B cell (primary cell): ENCODE measurements around the gene GTF2I.

Experiments used
- EZH2 ChIP-seq: IDR thresholded peaks from 2 replicates; pipeline ENCODE4 v1.6.1; 2012; ENCODE audit warnings: borderline replicate concordance, low read depth, mild to moderate bottlenecking, moderate library complexity, low read length; ENCODE audit not compliant: insufficient read depth, poor library complexity, severe bottlenecking
- TF ChIP-seq, protein P1 (sequence below): fragments of 200-600 bp; IDR thresholded peaks from one replicate; pipeline ENCODE4 v1.8.0; 2022; ENCODE audit warnings: antibody characterized with exemption, mild to moderate bottlenecking

DNA sequence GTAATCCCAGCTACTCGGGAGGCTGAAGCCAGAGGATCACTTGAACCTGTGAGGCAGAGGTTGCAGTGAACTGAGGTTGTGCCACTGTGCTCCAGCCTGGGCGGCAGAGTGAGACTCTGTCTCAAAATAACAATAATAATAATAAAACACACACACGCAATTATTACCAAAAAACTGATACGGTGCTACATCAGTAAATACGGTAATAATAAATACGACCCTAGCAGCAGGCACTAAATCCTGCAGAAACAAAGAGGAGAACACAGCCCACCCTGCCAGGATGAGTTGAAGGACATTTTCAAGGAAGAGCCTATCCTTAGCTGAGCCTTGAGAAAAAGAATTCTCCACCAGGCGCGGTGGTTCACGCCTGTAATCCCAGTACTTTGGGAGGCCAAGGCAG is 34.4 kb upstream of the GTF2I start:
- TF ChIP-seq, protein P1, sequence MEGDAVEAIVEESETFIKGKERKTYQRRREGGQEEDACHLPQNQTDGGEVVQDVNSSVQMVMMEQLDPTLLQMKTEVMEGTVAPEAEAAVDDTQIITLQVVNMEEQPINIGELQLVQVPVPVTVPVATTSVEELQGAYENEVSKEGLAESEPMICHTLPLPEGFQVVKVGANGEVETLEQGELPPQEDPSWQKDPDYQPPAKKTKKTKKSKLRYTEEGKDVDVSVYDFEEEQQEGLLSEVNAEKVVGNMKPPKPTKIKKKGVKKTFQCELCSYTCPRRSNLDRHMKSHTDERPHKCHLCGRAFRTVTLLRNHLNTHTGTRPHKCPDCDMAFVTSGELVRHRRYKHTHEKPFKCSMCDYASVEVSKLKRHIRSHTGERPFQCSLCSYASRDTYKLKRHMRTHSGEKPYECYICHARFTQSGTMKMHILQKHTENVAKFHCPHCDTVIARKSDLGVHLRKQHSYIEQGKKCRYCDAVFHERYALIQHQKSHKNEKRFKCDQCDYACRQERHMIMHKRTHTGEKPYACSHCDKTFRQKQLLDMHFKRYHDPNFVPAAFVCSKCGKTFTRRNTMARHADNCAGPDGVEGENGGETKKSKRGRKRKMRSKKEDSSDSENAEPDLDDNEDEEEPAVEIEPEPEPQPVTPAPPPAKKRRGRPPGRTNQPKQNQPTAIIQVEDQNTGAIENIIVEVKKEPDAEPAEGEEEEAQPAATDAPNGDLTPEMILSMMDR = no peak
- no peak for TF ChIP-seq EZH2
